Measurements from ENCODE around the gene TRAF1. TPM values are rescaled to one million over a fixed set of nuclear protein-coding genes. Genes with fewer than 3 reads are reported as not detected.

TRAF1 gene
- total and polyA plus RNA-seq, 4 donors = 0.38 to 2.6 (median 0.71) TPM

DNA sequence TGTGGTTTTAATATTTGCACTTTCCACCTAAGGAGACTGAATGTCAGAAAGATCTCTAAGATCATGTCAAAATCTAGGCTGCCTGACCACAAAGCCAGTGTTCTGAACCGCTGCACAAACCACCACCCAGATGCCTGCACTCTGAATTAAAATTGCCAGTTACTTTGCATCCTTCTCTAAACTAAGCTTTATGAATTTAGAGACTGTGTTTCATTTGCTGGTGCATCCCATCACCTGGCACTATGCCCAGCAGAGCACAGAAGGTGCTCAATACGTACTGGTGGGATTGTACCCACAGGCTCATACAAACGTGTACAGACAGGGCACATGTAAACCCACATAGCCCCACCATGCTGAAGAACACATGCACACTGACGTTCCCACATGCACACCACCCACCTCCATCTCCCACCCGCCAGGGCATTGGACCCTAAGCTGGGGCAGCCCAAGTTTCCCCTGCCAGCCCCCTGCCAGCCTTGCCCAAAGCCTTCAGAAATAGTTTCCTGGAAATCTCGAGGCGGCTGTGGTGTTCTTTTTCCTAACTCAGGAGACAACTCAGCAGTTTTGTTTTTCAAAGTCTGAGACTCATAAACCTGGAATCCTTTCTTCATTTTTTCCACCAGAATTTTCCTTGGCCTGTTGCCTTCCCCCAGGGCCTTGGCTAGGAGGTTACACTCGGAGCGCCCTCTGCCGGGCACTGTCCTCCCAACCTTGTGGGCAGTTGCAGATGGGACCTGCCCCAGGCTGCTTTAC lies 9.6 kb upstream of the TRAF1 start:
- peaks cover 5 to 32% (median 17%) of the 10 kb centered on the region in 4 donors for H3K4me1 ChIP-seq (ENCODE audit: control insufficient read depth in 4 of 4, insufficient read depth in 4 of 4, low read length in 3 of 4)
- no peaks in the 10 kb centered on the region for H3K9me3 ChIP-seq (ENCODE audit: control insufficient read depth in 4 of 4, low read length in 3 of 4)
- no peak overlapping the region for H3K4me3 ChIP-seq (ENCODE audit: low read depth in 1 of 3, low read length in 3 of 3)
- H3K36me3 ChIP-seq (ENCODE audit: control insufficient read depth in 4 of 4, insufficient read depth in 3 of 4, low read depth in 1 of 4, low read length in 3 of 4) = no peaks in the 10 kb centered on the region
- TF ChIP-seq, protein P1, sequence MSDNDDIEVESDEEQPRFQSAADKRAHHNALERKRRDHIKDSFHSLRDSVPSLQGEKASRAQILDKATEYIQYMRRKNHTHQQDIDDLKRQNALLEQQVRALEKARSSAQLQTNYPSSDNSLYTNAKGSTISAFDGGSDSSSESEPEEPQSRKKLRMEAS (IDR thresholded peaks at IDR 0.05) = peak; percentile 8
- TF ChIP-seq NR2F2 (IDR thresholded peaks at IDR 0.05) (no peak), FOXA2 (IDR thresholded peaks at IDR 0.05) (no peak), EGR1 (IDR thresholded peaks at IDR 0.05; ENCODE audit: low read depth in 2 of 2) (no peak), HNF4A (conservative IDR thresholded peaks at IDR 0.05) (no peak), JUND (IDR thresholded peaks at IDR 0.05) (peak in 1 of 2 donors; percentile 30), TAF1 (conservative IDR thresholded peaks at IDR 0.05) (no peak), YY1 (IDR thresholded peaks at IDR 0.05) (no peak), RAD21 (IDR thresholded peaks at IDR 0.05) (peak; percentile 95 to 96), HNF4G (IDR thresholded peaks at IDR 0.05) (no peak), RXRA (IDR thresholded peaks at IDR 0.05) (peak; percentile 26 to 29), SP1 (IDR thresholded peaks at IDR 0.05) (no peak), GABPA (IDR thresholded peaks at IDR 0.05 in 1 of 2, conservative IDR thresholded peaks at IDR 0.05 in 1 of 2) (no peak), FOXA1 (IDR thresholded peaks at IDR 0.05) (no peak)
- TF ChIP-seq, protein P2, sequence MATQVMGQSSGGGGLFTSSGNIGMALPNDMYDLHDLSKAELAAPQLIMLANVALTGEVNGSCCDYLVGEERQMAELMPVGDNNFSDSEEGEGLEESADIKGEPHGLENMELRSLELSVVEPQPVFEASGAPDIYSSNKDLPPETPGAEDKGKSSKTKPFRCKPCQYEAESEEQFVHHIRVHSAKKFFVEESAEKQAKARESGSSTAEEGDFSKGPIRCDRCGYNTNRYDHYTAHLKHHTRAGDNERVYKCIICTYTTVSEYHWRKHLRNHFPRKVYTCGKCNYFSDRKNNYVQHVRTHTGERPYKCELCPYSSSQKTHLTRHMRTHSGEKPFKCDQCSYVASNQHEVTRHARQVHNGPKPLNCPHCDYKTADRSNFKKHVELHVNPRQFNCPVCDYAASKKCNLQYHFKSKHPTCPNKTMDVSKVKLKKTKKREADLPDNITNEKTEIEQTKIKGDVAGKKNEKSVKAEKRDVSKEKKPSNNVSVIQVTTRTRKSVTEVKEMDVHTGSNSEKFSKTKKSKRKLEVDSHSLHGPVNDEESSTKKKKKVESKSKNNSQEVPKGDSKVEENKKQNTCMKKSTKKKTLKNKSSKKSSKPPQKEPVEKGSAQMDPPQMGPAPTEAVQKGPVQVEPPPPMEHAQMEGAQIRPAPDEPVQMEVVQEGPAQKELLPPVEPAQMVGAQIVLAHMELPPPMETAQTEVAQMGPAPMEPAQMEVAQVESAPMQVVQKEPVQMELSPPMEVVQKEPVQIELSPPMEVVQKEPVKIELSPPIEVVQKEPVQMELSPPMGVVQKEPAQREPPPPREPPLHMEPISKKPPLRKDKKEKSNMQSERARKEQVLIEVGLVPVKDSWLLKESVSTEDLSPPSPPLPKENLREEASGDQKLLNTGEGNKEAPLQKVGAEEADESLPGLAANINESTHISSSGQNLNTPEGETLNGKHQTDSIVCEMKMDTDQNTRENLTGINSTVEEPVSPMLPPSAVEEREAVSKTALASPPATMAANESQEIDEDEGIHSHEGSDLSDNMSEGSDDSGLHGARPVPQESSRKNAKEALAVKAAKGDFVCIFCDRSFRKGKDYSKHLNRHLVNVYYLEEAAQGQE (IDR thresholded peaks at IDR 0.05) = peak; percentile 59
- TF ChIP-seq, protein P3, sequence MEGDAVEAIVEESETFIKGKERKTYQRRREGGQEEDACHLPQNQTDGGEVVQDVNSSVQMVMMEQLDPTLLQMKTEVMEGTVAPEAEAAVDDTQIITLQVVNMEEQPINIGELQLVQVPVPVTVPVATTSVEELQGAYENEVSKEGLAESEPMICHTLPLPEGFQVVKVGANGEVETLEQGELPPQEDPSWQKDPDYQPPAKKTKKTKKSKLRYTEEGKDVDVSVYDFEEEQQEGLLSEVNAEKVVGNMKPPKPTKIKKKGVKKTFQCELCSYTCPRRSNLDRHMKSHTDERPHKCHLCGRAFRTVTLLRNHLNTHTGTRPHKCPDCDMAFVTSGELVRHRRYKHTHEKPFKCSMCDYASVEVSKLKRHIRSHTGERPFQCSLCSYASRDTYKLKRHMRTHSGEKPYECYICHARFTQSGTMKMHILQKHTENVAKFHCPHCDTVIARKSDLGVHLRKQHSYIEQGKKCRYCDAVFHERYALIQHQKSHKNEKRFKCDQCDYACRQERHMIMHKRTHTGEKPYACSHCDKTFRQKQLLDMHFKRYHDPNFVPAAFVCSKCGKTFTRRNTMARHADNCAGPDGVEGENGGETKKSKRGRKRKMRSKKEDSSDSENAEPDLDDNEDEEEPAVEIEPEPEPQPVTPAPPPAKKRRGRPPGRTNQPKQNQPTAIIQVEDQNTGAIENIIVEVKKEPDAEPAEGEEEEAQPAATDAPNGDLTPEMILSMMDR (IDR thresholded peaks at IDR 0.05; ENCODE audit: low read depth, low read length, missing input control) = peak; percentile 86
- TF ChIP-seq, protein P4, sequence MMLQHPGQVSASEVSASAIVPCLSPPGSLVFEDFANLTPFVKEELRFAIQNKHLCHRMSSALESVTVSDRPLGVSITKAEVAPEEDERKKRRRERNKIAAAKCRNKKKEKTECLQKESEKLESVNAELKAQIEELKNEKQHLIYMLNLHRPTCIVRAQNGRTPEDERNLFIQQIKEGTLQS (IDR thresholded peaks at IDR 0.05) = no peak
- TF ChIP-seq, protein P5, sequence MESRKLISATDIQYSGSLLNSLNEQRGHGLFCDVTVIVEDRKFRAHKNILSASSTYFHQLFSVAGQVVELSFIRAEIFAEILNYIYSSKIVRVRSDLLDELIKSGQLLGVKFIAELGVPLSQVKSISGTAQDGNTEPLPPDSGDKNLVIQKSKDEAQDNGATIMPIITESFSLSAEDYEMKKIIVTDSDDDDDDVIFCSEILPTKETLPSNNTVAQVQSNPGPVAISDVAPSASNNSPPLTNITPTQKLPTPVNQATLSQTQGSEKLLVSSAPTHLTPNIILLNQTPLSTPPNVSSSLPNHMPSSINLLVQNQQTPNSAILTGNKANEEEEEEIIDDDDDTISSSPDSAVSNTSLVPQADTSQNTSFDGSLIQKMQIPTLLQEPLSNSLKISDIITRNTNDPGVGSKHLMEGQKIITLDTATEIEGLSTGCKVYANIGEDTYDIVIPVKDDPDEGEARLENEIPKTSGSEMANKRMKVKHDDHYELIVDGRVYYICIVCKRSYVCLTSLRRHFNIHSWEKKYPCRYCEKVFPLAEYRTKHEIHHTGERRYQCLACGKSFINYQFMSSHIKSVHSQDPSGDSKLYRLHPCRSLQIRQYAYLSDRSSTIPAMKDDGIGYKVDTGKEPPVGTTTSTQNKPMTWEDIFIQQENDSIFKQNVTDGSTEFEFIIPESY (IDR thresholded peaks at IDR 0.05) = no peak
- 20% methylated on average over 10 of the region's 10 CpGs for WGBS
- peak overlapping the region in 1 of 2 donors; percentile 0 for H3K9ac ChIP-seq (ENCODE audit: low read depth in 1 of 2, low read length in 2 of 2)
- DNase-seq (ENCODE audit: low spot score) = peak; percentile 89
- peak overlapping the region; percentile 61 to 63 for H3K27ac ChIP-seq (ENCODE audit: low read depth in 1 of 2, low read length in 2 of 2)
- no peaks in the 10 kb centered on the region for H3K27me3 ChIP-seq (ENCODE audit: control insufficient read depth in 4 of 4, insufficient read depth in 4 of 4, low read length in 3 of 4)

All from liver (tissue), 9 donors.